IMR-90 (cell line): ENCODE measurements around the gene TMEM62. TPM values are rescaled to one million over a fixed set of nuclear protein-coding genes. Genes with fewer than 3 reads are reported as not detected.

Experiments used
- ATAC-seq: fragments of 200-7000 bp; cut with Tn5 transposase; 2 replicates; pipeline ENCODE4 v1.9.1; 2020; ENCODE audit warnings: low read depth, mild to moderate bottlenecking, moderate library complexity
- BruUV-seq: library from RNA; stranded (reverse); fragments of 400-500 nt; replicated peaks from 2 replicates; lab custom pipeline; 2021; lab: Mats Ljungman, UMichigan
- CTCF ChIA-PET: fragments of 300-600 bp; formaldehyde crosslinking; extraction: SDS; loops from one replicate; lab custom pipeline; 2021; ENCODE audit warnings: antibody characterized with exemption; lab: Yijun Ruan, JAX
- POLR2A ChIA-PET: fragments of 300-600 bp; sonication (Branson Sonifier 250); formaldehyde crosslinking; loops from one replicate; lab custom pipeline; 2022; ENCODE audit warnings: antibody characterized with exemption; ENCODE audit not compliant: unreplicated experiment; lab: Charles Lee
- DNase-seq: peaks from one replicate; pipeline ENCODE4 v3.0.0; 2013
- H2AFZ ChIP-seq: replicated peaks from 2 replicates; pipeline ENCODE3; 2013; ENCODE audit warnings: low read length, mild to moderate bottlenecking; ENCODE audit not compliant: poor library complexity
- H2AK5ac ChIP-seq: 2 replicates; pipeline ENCODE4 v1.6.1; 2013; ENCODE audit warnings: low read depth, low read length, inconsistent platforms
- H2AK9ac ChIP-seq: replicated peaks from 2 replicates; pipeline ENCODE3; 2013; ENCODE audit warnings: mild to moderate bottlenecking, low read depth, low read length, moderate library complexity; ENCODE audit not compliant: poor library complexity
- H2BK120ac ChIP-seq: 2 replicates; pipeline ENCODE4 v1.6.1; 2013; ENCODE audit warnings: low read depth, low read length, inconsistent platforms
- H2BK15ac ChIP-seq: 3 replicates; pipeline ENCODE4 v1.6.1; 2013; ENCODE audit warnings: low read depth, low read length, inconsistent platforms
- H2BK20ac ChIP-seq: 2 replicates; pipeline ENCODE4 v1.6.1; 2013; ENCODE audit warnings: low read depth, mild to moderate bottlenecking, inconsistent platforms, low read length, moderate library complexity
- H2BK5ac ChIP-seq: 2 replicates; pipeline ENCODE4 v1.6.1; 2013; ENCODE audit warnings: mild to moderate bottlenecking, low read depth, low read length, inconsistent platforms; ENCODE audit not compliant: poor library complexity, severe bottlenecking
- H3K14ac ChIP-seq: replicated peaks from 2 replicates; pipeline ENCODE4 v1.6.1; 2013; ENCODE audit warnings: low read depth, low read length, inconsistent platforms
- H3K18ac ChIP-seq: 2 replicates; pipeline ENCODE4 v1.6.1; 2013; ENCODE audit warnings: low read depth, low read length, control low read depth
- H3K23ac ChIP-seq: 2 replicates; pipeline ENCODE4 v1.6.1; 2013; ENCODE audit warnings: low read depth, low read length, inconsistent platforms
- H3K27ac ChIP-seq: 2 replicates; pipeline ENCODE4 v1.5.1; 2013; ENCODE audit warnings: mild to moderate bottlenecking, control low read depth, low read length; ENCODE audit not compliant: insufficient read depth
- H3K27me3 ChIP-seq: 2 replicates; pipeline ENCODE4 v1.6.1; 2013; ENCODE audit warnings: low read length; ENCODE audit not compliant: control insufficient read depth, insufficient read depth
- H3K36me3 ChIP-seq: 2 replicates; pipeline ENCODE4 v1.6.1; 2013; ENCODE audit warnings: low read length, mixed read lengths; ENCODE audit not compliant: control insufficient read depth, insufficient read depth
- H3K4ac ChIP-seq: 2 replicates; pipeline ENCODE4 v1.6.1; 2013; ENCODE audit warnings: low read depth, low read length, inconsistent platforms
- H3K4me1 ChIP-seq: 2 replicates; pipeline ENCODE4 v1.6.1; 2013; ENCODE audit warnings: low read length, mixed read lengths; ENCODE audit not compliant: control insufficient read depth, insufficient read depth
- H3K4me2 ChIP-seq: 2 replicates; pipeline ENCODE4 v1.6.1; 2013; ENCODE audit warnings: low read depth, mild to moderate bottlenecking, control low read depth, low read length, moderate library complexity
- H3K4me3 ChIP-seq: 2 replicates; pipeline ENCODE4 v1.5.1; 2013; ENCODE audit warnings: low read depth, mild to moderate bottlenecking, control low read depth, low read length, moderate library complexity; ENCODE audit not compliant: insufficient read depth
- H3K56ac ChIP-seq: 2 replicates; pipeline ENCODE4 v1.6.1; 2013; ENCODE audit warnings: low read length, inconsistent platforms; ENCODE audit not compliant: insufficient read depth; ENCODE audit errors: extremely low read depth
- H3K79me1 ChIP-seq, 2 experiments: 2 replicates each; pipeline ENCODE4 v1.6.1; 2013; ENCODE audit warnings: low read length in 2 of 2, inconsistent platforms in 1 of 2, low read depth in 1 of 2
- H3K9ac ChIP-seq: 2 replicates; pipeline ENCODE4 v1.6.1; 2013; ENCODE audit warnings: low read depth, low read length, control low read depth
- H3K9me1 ChIP-seq: 2 replicates; pipeline ENCODE4 v1.6.1; 2013; ENCODE audit warnings: low read length, inconsistent platforms; ENCODE audit not compliant: insufficient read depth
- H3K9me3 ChIP-seq: 2 replicates; pipeline ENCODE4 v1.6.1; 2013; ENCODE audit warnings: low read length; ENCODE audit not compliant: control insufficient read depth, insufficient read depth
- H4K20me1 ChIP-seq: 2 replicates; pipeline ENCODE4 v1.6.1; 2013; ENCODE audit warnings: low read length, inconsistent platforms; ENCODE audit not compliant: insufficient read depth
- H4K5ac ChIP-seq: 2 replicates; pipeline ENCODE4 v1.6.1; 2013; ENCODE audit warnings: mild to moderate bottlenecking, low read depth, low read length, control low read depth
- H4K8ac ChIP-seq, 2 experiments: 2 replicates each; pipeline ENCODE4 v1.6.1; 2013; ENCODE audit warnings: low read depth in 2 of 2, low read length in 2 of 2, control low read depth in 1 of 2, inconsistent platforms in 1 of 2
- H4K91ac ChIP-seq: 2 replicates; pipeline ENCODE4 v1.6.1; 2013; ENCODE audit warnings: low read depth, low read length, inconsistent platforms; ENCODE audit not compliant: insufficient read depth
- CEBPB ChIP-seq: IDR thresholded peaks from 2 replicates; pipeline ENCODE4 v1.6.1; 2012; ENCODE audit warnings: low read depth, low read length, improper control_type of control experiment
- CHD1 ChIP-seq: IDR thresholded peaks from 2 replicates; pipeline ENCODE4 v1.6.1; 2012; ENCODE audit warnings: low read depth, low read length, improper control_type of control experiment
- MAFK ChIP-seq: IDR thresholded peaks from 2 replicates; pipeline ENCODE4 v1.6.1; 2012; ENCODE audit warnings: low read depth, low read length, improper control_type of control experiment
- MXI1 ChIP-seq: IDR thresholded peaks from 2 replicates; pipeline ENCODE4 v1.6.1; 2012; ENCODE audit warnings: low read depth, mild to moderate bottlenecking, low read length, moderate library complexity, borderline replicate concordance
- NFE2L2 ChIP-seq: fragments of 150-350 bp; IDR thresholded peaks from 2 replicates; pipeline ENCODE4 v1.6.1; 2016; ENCODE audit warnings: low read depth, mild to moderate bottlenecking, low read length
- POLR2A ChIP-seq: IDR thresholded peaks from 2 replicates; pipeline ENCODE4 v1.6.1; 2012; ENCODE audit warnings: mild to moderate bottlenecking, low read depth, low read length
- RAD21 ChIP-seq: IDR thresholded peaks from 2 replicates; pipeline ENCODE4 v1.6.1; 2012; ENCODE audit warnings: low read length, improper control_type of control experiment
- RCOR1 ChIP-seq: IDR thresholded peaks from 2 replicates; pipeline ENCODE4 v1.6.1; 2012; ENCODE audit warnings: mild to moderate bottlenecking, low read length, improper control_type of control experiment; ENCODE audit not compliant: insufficient replicate concordance
- RFX5 ChIP-seq: IDR thresholded peaks from 2 replicates; pipeline ENCODE4 v1.8.0; 2012; ENCODE audit warnings: low read depth, mild to moderate bottlenecking, low read length, moderate library complexity
- WGBS, 2 experiments: methylation state at CpG; one replicate each; pipeline versions ENCODE4 v1.1.5 to v1.1.7; 2013; ENCODE audit warnings: missing lambda C conversion rate in 2 of 2; ENCODE audit not compliant: insufficient read length in 1 of 2; ENCODE audit errors: extremely low coverage in 2 of 2; 5-methylcytosine and 5-hydroxymethylcytosine counted together
- dilution Hi-C: fragments of 300-500 bp; cut with HindIII; formaldehyde crosslinking; loops from one replicate; pipeline ENCODE4 v1.14.3; 2018; ENCODE audit warnings: low sequenced_read_pairs; ENCODE audit not compliant: unreplicated experiment
- in situ Hi-C: fragments of 300-500 bp; cut with MboI; formaldehyde crosslinking; loops from 3 replicates; pipeline ENCODE4 v1.14.3; 2019; ENCODE audit warnings: low sequenced_read_pairs, inconsistent platforms, mixed read lengths
- intact Hi-C: fragments of 100-400 bp; cut with micrococcal nuclease; formaldehyde crosslinking; loops from 2 replicates; pipeline ENCODE4 v1.10.0; 2022
- polyA plus RNA-seq, 3 experiments: library from polyadenylated mRNA; depleted of rRNA; stranded (reverse); fragments of >200 nt; gene quantifications; 2 replicates each; pipeline ENCODE4 v1.2.3, GENCODE V29; 2012; ENCODE audit warnings: low replicate concordance in 1 of 3
- total RNA-seq: library from RNA; depleted of rRNA; stranded (reverse); fragments of >200 nt; gene quantifications from 2 replicates; pipeline ENCODE4 v1.2.3, GENCODE V29; 2012
- TF ChIP-seq, protein P1 (sequence below): conservative IDR thresholded peaks from 2 replicates; pipeline ENCODE4 v1.5.1; 2012; ENCODE audit warnings: mild to moderate bottlenecking, low read depth, low read length, improper control_type of control experiment
- TF ChIP-seq, protein P2 (sequence below): fragments of 150-350 bp; IDR thresholded peaks from 2 replicates; pipeline ENCODE4 v1.6.1; 2017; ENCODE audit warnings: mild to moderate bottlenecking, antibody characterized with exemption, low read length, low read depth

TMEM62 gene
- total and polyA plus RNA-seq, 2 of the 4 experiments (the other 2 are of a cell fraction) = 3.7 to 5.6 TPM

DNA sequence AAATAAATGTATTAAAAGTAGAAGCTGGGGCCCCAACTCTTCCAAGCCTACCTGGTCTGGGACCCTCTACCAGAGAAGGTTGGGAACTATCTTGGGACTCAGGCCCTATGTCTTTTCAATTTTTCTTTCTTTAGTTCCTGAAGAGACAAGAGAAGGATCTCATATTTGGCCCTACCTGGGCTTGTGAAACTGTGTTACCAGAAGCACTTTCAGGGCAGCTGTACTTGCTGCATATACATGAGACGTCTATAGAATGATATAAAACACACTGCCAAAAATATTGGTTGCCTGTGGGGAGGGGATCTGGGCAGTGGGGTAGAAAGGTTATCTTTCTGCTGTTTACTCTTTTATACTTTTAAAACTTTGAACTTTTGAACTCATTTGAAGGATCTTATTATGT is 88.0 kb downstream of the TMEM62 start:
- WGBS, 2 experiments = no CpG with 5 or more reads among the region's 1 CpG
- no peak overlapping the region for H4K8ac ChIP-seq
- H3K9me1 ChIP-seq = no peaks in the 10 kb centered on the region
- no peak overlapping the region for H2BK120ac ChIP-seq
- no peak overlapping the region for H3K14ac ChIP-seq
- H3K4me2 ChIP-seq = no peak overlapping the region
- no peak overlapping the region for H2AFZ ChIP-seq
- H4K5ac ChIP-seq = no peak overlapping the region
- no peak overlapping the region for H2BK15ac ChIP-seq
- no peak overlapping the region for H3K4ac ChIP-seq
- no peaks in the 10 kb centered on the region for H4K20me1 ChIP-seq
- no peak overlapping the region for H2AK5ac ChIP-seq
- ChIA-PET CTCF (no interaction called here), POLR2A (no interaction called here)
- intact Hi-C loops = no loop called here
- no peak overlapping the region for H3K27ac ChIP-seq
- no peak overlapping the region for H3K23ac ChIP-seq
- H2AK9ac ChIP-seq = no peak overlapping the region
- no peak for ATAC-seq
- no peaks in the 10 kb centered on the region for H3K36me3 ChIP-seq
- no peak for TF ChIP-seq CHD1
- TF ChIP-seq, protein P1, sequence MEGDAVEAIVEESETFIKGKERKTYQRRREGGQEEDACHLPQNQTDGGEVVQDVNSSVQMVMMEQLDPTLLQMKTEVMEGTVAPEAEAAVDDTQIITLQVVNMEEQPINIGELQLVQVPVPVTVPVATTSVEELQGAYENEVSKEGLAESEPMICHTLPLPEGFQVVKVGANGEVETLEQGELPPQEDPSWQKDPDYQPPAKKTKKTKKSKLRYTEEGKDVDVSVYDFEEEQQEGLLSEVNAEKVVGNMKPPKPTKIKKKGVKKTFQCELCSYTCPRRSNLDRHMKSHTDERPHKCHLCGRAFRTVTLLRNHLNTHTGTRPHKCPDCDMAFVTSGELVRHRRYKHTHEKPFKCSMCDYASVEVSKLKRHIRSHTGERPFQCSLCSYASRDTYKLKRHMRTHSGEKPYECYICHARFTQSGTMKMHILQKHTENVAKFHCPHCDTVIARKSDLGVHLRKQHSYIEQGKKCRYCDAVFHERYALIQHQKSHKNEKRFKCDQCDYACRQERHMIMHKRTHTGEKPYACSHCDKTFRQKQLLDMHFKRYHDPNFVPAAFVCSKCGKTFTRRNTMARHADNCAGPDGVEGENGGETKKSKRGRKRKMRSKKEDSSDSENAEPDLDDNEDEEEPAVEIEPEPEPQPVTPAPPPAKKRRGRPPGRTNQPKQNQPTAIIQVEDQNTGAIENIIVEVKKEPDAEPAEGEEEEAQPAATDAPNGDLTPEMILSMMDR = no peak
- no peak for TF ChIP-seq RFX5
- TF ChIP-seq, protein P2, sequence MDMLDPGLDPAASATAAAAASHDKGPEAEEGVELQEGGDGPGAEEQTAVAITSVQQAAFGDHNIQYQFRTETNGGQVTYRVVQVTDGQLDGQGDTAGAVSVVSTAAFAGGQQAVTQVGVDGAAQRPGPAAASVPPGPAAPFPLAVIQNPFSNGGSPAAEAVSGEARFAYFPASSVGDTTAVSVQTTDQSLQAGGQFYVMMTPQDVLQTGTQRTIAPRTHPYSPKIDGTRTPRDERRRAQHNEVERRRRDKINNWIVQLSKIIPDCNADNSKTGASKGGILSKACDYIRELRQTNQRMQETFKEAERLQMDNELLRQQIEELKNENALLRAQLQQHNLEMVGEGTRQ = no peak
- TF ChIP-seq POLR2A = no peak
- TF ChIP-seq RCOR1 = no peak
- TF ChIP-seq NFE2L2 = no peak
- TF ChIP-seq CEBPB = no peak
- no peak for TF ChIP-seq MXI1
- TF ChIP-seq RAD21 = no peak
- TF ChIP-seq MAFK = no peak
- dilution Hi-C loops = no loop called here
- no peak for DNase-seq
- no peak overlapping the region for H2BK5ac ChIP-seq
- H3K4me1 ChIP-seq = no peaks in the 10 kb centered on the region
- H3K9ac ChIP-seq = no peak overlapping the region
- no peak overlapping the region for H2BK20ac ChIP-seq
- H3K27me3 ChIP-seq = peaks cover 40% of the 10 kb centered on the region
- no peak overlapping the region for H3K18ac ChIP-seq
- H3K4me3 ChIP-seq = no peak overlapping the region
- H3K9me3 ChIP-seq = no peaks in the 10 kb centered on the region
- no TSS peak for BruUV-seq
- no peak overlapping the region for H4K91ac ChIP-seq
- in situ Hi-C loops = no loop called here
- no peak overlapping the region for H3K56ac ChIP-seq
- H3K79me1 ChIP-seq = no peaks in the 10 kb centered on the region
